SHP77 (cell line): ENCODE results near the gene EXOC1.

Experiments used
- DNase-seq, 2 experiments: peaks; one replicate each; lab custom pipeline; 2025; lab: John Stamatoyannopoulos, UW

The EXOC1 gene

GRCh38 chr4:55851885-55852284 is 1.6 kb upstream of the EXOC1 start:
- no peak for DNase-seq

- no peak for DNase-seq
These were observed 681 bp downstream of the EXOC1 start for GRCh38 chr4:55854129-55854528.

- DNase-seq: no peak
These were observed 4.1 kb downstream of the EXOC1 start for GRCh38 chr4:55857586-55857985.

DNA sequence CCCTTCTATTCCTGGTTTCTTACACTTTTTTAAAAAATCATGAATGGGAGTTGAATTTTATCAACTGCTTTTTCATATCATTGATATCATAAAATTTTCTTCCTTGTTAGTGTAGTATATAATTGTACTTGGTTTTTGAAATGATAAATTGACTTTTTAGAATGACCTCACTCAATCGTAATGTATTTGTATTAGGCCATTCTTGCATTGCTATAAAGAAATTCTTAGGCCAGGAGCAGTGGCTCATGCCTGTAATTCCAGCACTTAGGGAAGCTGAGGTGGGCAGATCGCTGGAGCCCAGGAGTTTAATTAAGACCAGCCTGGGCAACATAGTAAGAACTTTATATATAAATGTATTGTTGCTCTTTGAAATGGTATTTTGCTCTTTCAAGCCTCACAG is 6.3 kb downstream of the EXOC1 start:
- no peak for DNase-seq

DNA sequence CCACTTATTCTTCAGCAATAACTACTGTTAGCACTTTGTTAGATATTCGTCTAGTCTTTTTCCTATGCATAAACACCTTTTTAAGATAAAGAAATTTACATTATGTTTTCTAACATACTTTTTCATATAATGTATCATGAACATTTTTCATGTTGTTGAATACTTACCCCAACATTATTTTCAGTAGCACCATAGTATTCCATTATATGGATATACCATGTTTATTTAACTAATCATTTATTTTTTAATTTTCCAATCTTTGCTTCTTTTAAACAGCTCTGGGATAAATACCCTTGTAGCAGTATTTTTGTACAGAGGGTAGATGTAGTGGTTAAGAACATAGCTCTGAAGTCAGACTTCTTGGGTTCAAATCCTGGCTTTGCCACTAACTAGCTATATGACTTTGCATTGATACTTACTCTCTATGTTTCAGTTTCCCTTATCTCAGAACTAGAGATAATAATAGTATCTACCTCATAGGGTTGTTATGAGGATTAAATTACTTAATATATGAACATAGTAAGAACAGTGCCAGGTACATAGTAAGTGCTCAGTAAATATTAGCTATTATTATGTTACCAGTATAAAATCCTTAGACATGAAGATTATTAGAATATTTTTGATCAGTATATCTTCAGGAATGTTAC is 11.3 kb downstream of the EXOC1 start:
- DNase-seq: no peak

- DNase-seq: no peak
These were observed 11.9 kb downstream of the EXOC1 start for GRCh38 chr4:55865228-55865806.

DNA sequence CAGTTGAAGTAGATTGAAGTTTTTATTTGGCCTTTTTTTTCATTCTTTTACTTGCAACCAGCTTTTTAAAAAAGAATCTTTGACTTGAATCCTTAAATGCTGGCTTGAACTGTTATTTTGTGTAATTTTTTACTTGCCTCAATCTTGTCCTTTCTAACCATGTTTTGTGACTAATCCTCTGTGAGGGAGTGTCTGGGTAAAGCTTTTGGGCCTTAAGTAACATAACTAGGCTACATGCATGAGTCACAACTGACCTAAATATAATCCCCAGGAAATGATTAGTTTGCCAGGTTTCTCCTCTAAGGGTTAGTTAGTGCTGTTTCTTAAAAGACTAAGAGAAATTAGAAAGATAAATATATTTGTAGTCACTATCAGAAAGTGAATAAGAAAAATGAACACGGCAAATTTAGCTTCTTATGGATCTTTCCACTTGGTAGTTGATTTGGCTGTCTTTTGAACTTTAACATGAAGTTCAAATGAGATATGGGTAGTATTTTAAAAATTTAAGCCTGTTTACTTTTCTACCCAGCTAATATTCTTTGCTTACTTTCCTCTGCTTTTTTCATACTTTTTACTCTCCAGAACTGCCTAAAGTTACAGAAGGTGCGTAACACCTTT is 13.0 kb downstream of the EXOC1 start:
- no peak for DNase-seq

GRCh38 chr4:55866973-55867574 is 13.6 kb downstream of the EXOC1 start:
- peak; percentile 80 for DNase-seq

DNA sequence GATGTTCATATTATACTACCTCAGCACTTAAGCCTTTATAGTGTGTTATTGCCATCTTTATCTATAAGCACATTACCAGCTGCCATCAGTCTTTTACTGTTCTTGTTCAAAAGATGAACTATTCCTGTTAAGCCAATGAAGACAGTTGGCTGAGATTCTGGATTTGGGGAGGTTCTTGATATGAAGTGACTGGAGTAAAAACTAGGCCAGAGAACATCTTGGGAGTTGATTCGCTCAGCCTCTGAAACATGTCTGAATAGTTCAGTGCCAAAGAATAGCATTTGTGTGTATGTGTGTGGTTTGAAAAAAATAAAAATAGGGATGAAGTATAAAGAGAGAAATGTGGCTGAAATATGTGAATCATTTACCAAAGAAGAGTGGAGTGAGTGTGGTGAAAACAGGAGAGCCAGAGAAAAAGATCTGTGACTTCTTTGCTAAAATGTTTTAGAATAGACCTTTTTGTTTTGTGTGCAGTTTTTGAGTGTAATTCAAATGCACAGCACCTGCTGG is 15.2 kb downstream of the EXOC1 start:
- no peak for DNase-seq

DNA sequence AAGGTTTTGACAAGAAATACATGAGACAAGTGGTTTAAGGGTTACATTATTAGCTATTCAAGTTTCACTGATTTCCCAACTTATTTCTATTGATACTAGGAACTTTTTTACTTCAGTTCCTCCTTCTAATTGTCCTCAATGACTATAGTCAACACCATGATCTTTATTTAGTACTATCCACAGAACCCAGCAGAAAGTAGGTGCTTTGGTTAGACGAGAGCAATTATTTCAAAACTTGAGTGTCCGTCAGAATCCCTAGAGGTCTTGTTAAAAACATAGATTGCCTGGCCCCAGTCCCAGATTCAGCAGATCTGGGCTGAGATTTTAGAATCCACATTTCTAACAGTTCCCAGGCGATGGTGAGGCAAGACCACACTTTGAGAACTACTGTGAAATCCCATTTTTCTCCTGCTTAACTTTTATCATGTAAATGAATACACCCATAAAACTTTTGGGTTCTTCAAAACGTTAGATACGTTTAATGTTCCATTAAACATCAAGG is 17.9 kb downstream of the EXOC1 start:
- no peak for DNase-seq

- DNase-seq: no peak
These were observed 21.4 kb downstream of the EXOC1 start for GRCh38 chr4:55874831-55875230.

DNA sequence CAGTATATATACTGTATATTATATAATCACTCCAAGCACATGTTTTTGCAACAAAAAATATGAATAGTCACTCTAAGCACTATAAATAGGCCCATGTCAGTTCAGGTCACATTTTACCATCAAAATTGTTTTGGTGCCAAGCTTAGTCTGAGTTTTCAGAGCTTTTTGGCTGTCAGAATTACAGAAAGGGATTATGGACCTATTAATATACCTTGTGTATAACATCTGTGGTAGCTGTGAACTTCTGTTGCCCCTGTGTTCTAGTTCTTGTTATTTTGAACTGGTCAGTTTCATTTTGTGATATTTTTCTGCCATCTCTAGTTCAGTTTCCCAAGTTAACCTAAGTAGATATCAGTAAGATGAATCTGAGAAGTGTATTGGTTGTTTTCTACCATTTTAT is 22.9 kb downstream of the EXOC1 start:
- DNase-seq: no peak

DNA sequence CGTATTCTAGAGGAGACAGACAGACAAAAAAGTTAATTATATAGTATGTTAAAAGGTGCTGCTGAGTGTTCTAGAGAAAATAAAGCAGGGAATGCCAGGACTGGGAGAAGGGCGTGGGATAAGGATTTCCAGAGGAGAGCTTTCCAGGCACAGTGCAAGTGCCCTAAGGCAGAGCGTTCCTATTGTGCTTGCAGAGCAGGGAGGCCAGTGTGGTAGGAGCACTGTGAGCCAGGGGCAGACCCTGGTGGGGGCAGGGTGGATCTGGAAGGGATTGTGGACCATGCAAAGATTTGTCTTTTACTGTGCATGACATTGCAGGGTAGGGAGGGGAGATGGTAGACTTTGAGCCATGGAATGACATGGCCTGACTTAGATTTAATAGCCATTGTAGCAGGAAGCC is 25.8 kb downstream of the EXOC1 start:
- no peak for DNase-seq

DNA sequence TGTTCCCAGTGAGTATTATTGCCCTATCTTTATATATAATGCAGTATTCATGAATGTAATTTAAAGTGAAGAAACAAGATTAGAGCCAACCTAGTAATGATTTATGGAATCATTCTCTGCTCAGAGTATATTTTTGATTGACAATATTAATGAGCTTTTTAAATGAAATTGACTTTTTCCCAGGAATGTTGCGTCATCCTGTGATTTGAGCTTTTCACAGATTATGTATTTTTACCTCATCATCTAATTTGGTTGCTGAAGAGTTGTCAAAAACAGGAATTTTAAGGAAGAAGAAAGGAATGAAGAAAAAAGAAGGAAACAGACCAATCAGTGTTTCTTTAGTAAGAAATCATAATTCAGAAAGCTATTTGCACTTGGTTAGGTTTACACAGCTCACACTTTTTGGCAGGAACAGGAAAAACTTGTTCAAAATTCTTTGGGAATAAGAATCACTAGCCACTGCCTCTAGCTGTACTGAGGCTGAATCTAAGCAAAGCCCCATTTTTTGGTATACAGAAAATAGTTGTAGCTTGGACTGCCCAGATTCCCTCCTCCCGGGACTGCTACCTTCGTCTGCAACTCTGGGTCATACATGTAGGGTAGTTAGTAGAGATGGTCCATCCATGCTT is 27.3 kb downstream of the EXOC1 start:
- DNase-seq: no peak

DNA sequence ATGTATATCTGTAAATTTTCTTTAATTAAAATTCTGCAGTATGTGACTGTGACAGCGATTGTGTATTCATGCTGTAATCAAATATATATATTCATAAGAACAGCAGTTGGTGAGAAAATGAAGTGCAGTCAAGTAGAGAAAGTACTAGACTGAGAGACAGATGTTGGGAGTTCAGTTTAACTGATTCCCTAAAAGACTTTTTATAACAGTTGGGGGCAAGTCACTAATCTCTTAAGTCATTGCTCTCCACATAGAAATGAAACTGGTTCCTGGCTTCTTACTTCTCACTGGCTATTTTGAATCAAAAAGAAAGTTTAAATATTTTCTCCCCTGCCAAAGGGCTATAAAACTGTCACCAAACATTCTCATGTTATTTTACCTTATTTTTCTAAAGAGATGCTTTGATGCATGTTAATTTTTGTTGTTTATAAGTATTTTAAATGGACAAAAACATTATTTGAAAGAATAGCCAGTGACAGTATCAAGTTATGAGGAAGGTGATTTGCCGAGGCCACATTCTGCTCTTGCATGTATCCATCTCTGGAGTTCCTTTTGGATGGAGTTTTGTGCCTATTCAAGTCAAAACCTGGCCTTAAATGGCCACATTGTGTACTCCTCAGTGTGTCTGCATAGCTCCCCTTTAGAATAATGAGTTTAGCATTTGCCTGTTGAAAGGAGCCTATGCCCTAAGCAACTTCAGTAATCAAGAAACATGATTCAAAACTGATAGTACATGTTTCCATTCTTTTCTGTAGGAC is 30.8 kb downstream of the EXOC1 start:
- DNase-seq: no peak

DNA sequence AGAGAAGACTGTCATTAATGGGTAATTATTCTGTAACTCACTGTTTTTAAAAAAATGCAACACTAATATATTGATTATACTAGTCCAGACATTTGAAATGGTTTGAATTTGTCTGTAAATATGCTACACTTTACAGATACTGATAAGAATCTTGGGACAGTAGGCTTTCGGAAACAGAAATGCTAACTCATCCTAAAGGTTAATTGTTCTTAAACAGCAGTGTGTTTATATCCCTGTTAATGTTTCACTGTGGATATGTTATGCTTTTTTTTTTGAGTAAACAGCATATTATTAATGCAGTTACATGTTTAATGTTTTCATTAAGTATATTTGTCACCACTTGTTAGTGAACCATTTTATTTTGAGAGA is 31.4 kb downstream of the EXOC1 start:
- DNase-seq: no peak

DNA sequence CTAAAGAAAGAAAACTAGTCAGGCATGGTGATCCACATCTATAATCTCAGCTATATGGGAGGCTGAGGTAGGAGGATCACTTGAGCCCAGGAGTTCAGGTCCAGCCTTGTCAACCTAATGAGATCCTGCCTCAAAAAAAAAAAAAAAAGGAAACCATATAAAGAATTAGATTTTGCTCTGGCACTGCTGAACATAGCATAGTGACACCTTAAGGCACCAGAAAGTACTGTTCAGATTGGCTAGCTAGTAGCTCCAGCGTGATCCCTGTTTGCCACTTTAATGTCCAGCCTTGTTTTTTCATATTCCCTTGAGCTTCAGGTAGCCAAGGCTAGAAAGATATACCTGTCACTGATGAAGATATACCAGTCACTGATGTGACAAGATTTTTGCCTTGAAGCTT is 34.1 kb downstream of the EXOC1 start:
- DNase-seq: no peak

DNA sequence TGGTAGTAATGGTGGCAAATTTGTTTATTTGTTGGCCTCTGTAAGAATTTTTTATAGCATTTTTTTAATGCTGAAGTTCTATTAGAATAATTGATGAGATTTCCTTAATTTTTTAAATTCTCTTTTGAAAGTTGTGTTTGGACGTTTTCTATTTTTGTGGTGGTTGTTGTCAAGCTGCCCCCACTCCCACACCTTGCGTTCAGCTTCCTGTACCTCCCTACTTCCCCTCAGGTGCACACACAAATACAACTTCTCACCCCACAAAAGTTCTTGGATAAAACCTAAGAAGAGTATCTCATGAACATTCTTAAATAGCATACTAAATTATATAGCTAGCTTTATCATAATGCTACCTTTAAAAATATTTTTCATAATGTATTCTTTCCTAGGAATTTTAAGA is 38.7 kb downstream of the EXOC1 start:
- DNase-seq: no peak

DNA sequence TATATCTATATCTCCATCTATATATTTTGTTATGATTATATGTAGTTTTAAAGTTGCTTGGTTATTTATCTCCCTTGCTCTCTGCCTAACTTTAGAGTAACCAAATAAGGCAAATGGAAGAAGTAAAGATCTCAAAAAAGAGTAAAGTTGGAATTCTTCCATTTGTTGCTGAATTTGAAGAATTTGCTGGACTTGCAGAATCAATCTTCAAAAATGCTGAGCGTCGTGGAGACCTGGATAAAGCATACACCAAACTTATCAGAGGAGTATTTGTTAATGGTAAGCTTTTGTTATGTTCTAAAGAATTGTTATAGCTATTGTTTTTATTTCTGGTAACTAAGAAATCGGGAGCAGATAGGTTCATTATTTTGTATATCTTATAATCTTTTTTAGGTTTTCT is 43.2 kb downstream of the EXOC1 start:
- no peak for DNase-seq

DNA sequence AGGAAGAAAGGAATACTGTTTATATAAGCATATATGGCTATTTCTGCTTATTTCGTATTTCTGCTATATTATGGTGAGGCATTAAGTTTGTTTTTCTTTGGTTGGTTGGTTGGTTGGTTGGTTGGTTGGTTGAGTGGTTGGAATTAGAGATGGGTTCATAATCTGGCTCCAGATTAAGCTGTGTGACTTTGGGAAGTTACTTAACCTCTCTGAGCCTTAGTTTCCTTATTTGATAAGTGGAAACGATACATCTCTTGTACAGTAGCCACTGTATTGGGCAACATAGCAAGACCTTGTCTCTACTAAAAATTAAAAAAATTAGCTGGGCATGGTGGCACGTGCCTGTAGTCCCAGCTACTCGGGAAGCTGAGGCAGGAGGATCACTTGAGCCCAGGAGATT is 49.2 kb downstream of the EXOC1 start:
- no peak for DNase-seq

DNA sequence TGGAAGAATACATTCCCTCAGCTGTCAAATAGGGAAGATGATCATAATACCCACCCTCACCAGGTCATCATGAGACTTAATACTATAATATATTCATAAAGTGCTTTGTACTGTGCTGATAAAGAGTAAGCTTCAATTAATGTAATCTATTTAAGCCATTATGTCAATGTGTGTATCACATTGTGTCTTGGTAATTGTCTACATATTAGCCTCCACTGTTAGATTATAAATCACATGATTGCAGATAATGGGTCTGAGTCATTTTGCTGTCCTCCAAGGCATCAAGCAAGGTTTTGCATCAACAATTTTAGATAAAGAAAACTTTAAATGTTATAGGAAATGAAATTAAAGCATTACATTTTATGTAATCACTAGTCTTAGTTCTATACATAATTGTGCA is 50.1 kb downstream of the EXOC1 start:
- DNase-seq: no peak

DNA sequence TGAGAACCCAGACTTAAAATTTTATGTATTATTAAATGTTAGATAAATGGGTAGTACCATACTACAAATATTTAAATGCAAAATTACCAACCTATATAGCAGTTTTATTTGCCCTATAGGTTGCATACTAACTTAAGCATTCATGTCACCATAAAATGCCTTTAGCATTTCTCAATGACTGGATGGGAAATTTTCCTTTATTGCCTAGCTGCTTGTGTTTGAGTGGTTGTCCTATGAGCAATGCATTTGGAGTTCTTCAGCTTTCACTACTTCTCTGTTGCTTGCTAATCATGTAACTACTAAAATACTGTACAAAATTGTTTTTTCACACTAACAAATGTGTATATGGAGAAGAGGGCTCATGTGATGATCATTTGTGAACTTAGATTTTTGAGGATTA is 51.1 kb downstream of the EXOC1 start:
- DNase-seq: no peak
